Neuronal stem cell (in vitro differentiated cells): ENCODE measurements around the gene LILRB3.

Source experiments
- DNase-seq: peaks from one replicate; pipeline ENCODE4 v3.0.0-alpha.2; 2013; ENCODE audit warnings: low spot score
- H2AFZ ChIP-seq: one replicate; pipeline ENCODE4 v1.6.1; 2013; ENCODE audit warnings: mild to moderate bottlenecking, low read length, inconsistent platforms
- H2AK5ac ChIP-seq: 2 replicates; pipeline ENCODE4 v1.6.1; 2013; ENCODE audit warnings: low read depth, mild to moderate bottlenecking, inconsistent platforms, low read length, moderate library complexity, mixed read lengths
- H2BK120ac ChIP-seq: 2 replicates; pipeline ENCODE4 v1.6.1; 2013; ENCODE audit warnings: low read depth, mild to moderate bottlenecking, inconsistent platforms, low read length, moderate library complexity, mixed read lengths
- H2BK12ac ChIP-seq: one replicate; pipeline ENCODE4 v1.6.1; 2013; ENCODE audit warnings: low read length, inconsistent platforms
- H2BK15ac ChIP-seq: 2 replicates; pipeline ENCODE4 v1.6.1; 2013; ENCODE audit warnings: mild to moderate bottlenecking, low read length, inconsistent platforms, mixed read lengths
- H2BK5ac ChIP-seq: one replicate; pipeline ENCODE4 v1.6.1; 2013; ENCODE audit warnings: inconsistent platforms, mild to moderate bottlenecking, low read length, moderate library complexity
- H3K14ac ChIP-seq: one replicate; pipeline ENCODE4 v1.6.1; 2013; ENCODE audit warnings: low read length, inconsistent platforms
- H3K18ac ChIP-seq: 2 replicates; pipeline ENCODE4 v1.6.1; 2013; ENCODE audit warnings: low read length, inconsistent platforms
- H3K23ac ChIP-seq: 2 replicates; pipeline ENCODE4 v1.6.1; 2013; ENCODE audit warnings: low read depth, mild to moderate bottlenecking, mixed read lengths, low read length, inconsistent platforms; ENCODE audit not compliant: poor library complexity
- H3K27ac ChIP-seq: replicated peaks from 3 replicates; pipeline ENCODE4 v1.5.1; 2013; ENCODE audit warnings: low read length, inconsistent platforms
- H3K27me3 ChIP-seq, 3 experiments: 2 replicates each; pipeline ENCODE4 v1.6.1; 2013; ENCODE audit warnings: low read length in 3 of 3, mild to moderate bottlenecking in 2 of 3, inconsistent platforms in 1 of 3, low read depth in 1 of 3, mixed read lengths in 1 of 3, moderate library complexity in 1 of 3; ENCODE audit not compliant: control insufficient read depth in 3 of 3, insufficient read depth in 3 of 3
- H3K36me3 ChIP-seq, 2 donors: replicated peaks in 1 of 2; 2 replicates each; pipeline ENCODE4 v1.6.1; 2013; ENCODE audit warnings: low read length in 2 of 2; ENCODE audit not compliant: control insufficient read depth in 2 of 2, insufficient read depth in 2 of 2
- H3K4ac ChIP-seq: 2 replicates; pipeline ENCODE4 v1.6.1; 2013; ENCODE audit warnings: inconsistent platforms, mild to moderate bottlenecking, low read length, moderate library complexity
- H3K4me1 ChIP-seq, 2 donors: 1 replicate in 1 of 2; 2 replicates in 1 of 2; pipeline ENCODE4 v1.6.1; 2013; ENCODE audit warnings: low read length in 2 of 2, low read depth in 1 of 2; ENCODE audit not compliant: control insufficient read depth in 2 of 2, insufficient read depth in 1 of 2
- H3K4me2 ChIP-seq: one replicate; pipeline ENCODE4 v1.6.1; 2013; ENCODE audit warnings: mild to moderate bottlenecking, low read length, inconsistent platforms; ENCODE audit not compliant: insufficient read depth, poor library complexity, severe bottlenecking
- H3K4me3 ChIP-seq, 2 donors: 2 replicates each; pipeline ENCODE4 v1.5.1; 2013; ENCODE audit warnings: low read length in 2 of 2, mild to moderate bottlenecking in 2 of 2, inconsistent platforms in 1 of 2, moderate library complexity in 1 of 2
- H3K79me1 ChIP-seq: one replicate; pipeline ENCODE4 v1.6.1; 2013; ENCODE audit warnings: low read depth, mild to moderate bottlenecking, inconsistent platforms, low read length, moderate library complexity
- H3K9ac ChIP-seq: one replicate; pipeline ENCODE4 v1.6.1; 2013; ENCODE audit warnings: mild to moderate bottlenecking, low read depth, low read length, inconsistent platforms; ENCODE audit not compliant: poor library complexity
- H3K9me3 ChIP-seq, 2 donors: replicated peaks in 1 of 2; 2 replicates each; pipeline versions ENCODE3 to v1.6.1; 2013; ENCODE audit warnings: low read length in 2 of 2, mild to moderate bottlenecking in 2 of 2, inconsistent platforms in 1 of 2, low read depth in 1 of 2, mixed read lengths in 1 of 2, moderate library complexity in 1 of 2; ENCODE audit not compliant: control insufficient read depth in 2 of 2, insufficient read depth in 1 of 2
- H4K8ac ChIP-seq: one replicate; pipeline ENCODE4 v1.6.1; 2013; ENCODE audit warnings: low read depth, mild to moderate bottlenecking, inconsistent platforms, low read length, moderate library complexity
- H4K91ac ChIP-seq: one replicate; pipeline ENCODE4 v1.6.1; 2013; ENCODE audit warnings: low read length, low read depth, mild to moderate bottlenecking, inconsistent platforms; ENCODE audit not compliant: poor library complexity
- WGBS, 2 donors: extraction: QIAGEN DNeasy Blood & Tissue Kit; methylation state at CpG; one replicate each; pipeline ENCODE4 v1.1.7; 2013; ENCODE audit warnings: missing lambda C conversion rate in 2 of 2, mixed read lengths in 1 of 2; ENCODE audit not compliant: insufficient read length in 2 of 2, insufficient replicate concordance in 1 of 2; ENCODE audit errors: extremely low coverage in 2 of 2; 5-methylcytosine and 5-hydroxymethylcytosine counted together

Gene LILRB3

GRCh38 chr19:54268936-54269335 is 46.1 kb upstream of the LILRB3 start:
- Histone ChIP-seq H3K4me2 (no peak overlapping the region), H3K4ac (no peak overlapping the region), H3K27ac (no peak overlapping the region), H3K27me3 (peaks cover 0 to 3% (median 0%) of the 10 kb centered on the region in 3 experiments), H3K9me3 (no peaks in the 10 kb centered on the region), H3K4me3 (no peak overlapping the region), H4K91ac (no peak overlapping the region), H2AFZ (no peak overlapping the region), H3K36me3 (no peaks in the 10 kb centered on the region), H3K14ac (no peak overlapping the region), H2AK5ac (no peak overlapping the region), H4K8ac (no peak overlapping the region), H3K79me1 (no peaks in the 10 kb centered on the region), H3K4me1 (no peaks in the 10 kb centered on the region), H2BK120ac (no peak overlapping the region), H2BK12ac (no peak overlapping the region), H2BK15ac (no peak overlapping the region), H2BK5ac (no peak overlapping the region), H3K18ac (no peak overlapping the region), H3K9ac (no peak overlapping the region), H3K23ac (no peak overlapping the region)
- DNase-seq, result no peak
- WGBS, 2 donors, result no CpG with 5 or more reads among the region's 2 CpGs

- Histone ChIP-seq H3K9me3 (no peaks in the 10 kb centered on the region), H3K4me3 (no peak overlapping the region), H3K27ac (no peak overlapping the region), H3K36me3 (no peaks in the 10 kb centered on the region), H3K27me3 (peaks cover 0 to 3% (median 3%) of the 10 kb centered on the region in 3 experiments), H3K4me1 (no peaks in the 10 kb centered on the region), H2BK120ac (no peak overlapping the region), H2AFZ (no peak overlapping the region), H3K18ac (no peak overlapping the region), H3K4me2 (no peak overlapping the region), H2BK5ac (no peak overlapping the region), H2BK12ac (no peak overlapping the region), H2BK15ac (no peak overlapping the region), H3K9ac (no peak overlapping the region), H3K14ac (no peak overlapping the region), H3K23ac (no peak overlapping the region), H4K91ac (no peak overlapping the region), H3K79me1 (no peaks in the 10 kb centered on the region), H4K8ac (no peak overlapping the region), H2AK5ac (no peak overlapping the region), H3K4ac (no peak overlapping the region)
- peak; percentile 88 for DNase-seq
- WGBS, 2 donors, result no CpG with 5 or more reads among the region's 6 CpGs
Measured at GRCh38 chr19:54266133-54266532, 43.3 kb upstream of the LILRB3 start.

DNA sequence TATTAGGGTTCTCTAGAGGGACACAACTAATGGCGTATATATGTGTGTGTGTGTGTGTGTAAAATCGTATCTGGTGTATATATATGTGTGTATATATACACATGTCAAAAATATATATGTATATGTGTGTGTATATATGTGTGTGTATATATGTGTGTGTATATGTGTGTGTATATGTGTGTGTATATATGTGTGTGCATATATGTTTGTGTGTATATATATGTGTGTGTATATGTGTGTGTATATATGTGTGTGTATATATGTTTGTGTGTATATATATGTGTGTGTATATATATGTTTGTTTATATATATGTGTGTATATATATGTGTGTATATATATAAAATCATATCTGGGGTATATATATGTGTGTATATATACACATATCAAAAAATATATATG is 39.7 kb upstream of the LILRB3 start:
- H3K4ac ChIP-seq, result no peak overlapping the region
- H3K9me3 ChIP-seq, result no peaks in the 10 kb centered on the region
- H2BK12ac ChIP-seq, result no peak overlapping the region
- H3K23ac ChIP-seq, result no peak overlapping the region
- H3K4me1 ChIP-seq, result no peaks in the 10 kb centered on the region
- peak overlapping the region; percentile 19 for H2BK15ac ChIP-seq
- no peak overlapping the region for H4K91ac ChIP-seq
- peak overlapping the region; percentile 59 for H3K18ac ChIP-seq
- no peak overlapping the region for H3K4me3 ChIP-seq
- no peak overlapping the region for H2BK5ac ChIP-seq
- peaks cover 0 to 10% (median 3%) of the 10 kb centered on the region in 3 experiments for H3K27me3 ChIP-seq
- no peaks in the 10 kb centered on the region for H3K36me3 ChIP-seq
- H3K9ac ChIP-seq, result no peak overlapping the region
- no peak for DNase-seq
- no CpG with 5 or more reads among the region's 2 CpGs for WGBS, 2 donors
- H3K79me1 ChIP-seq, result no peaks in the 10 kb centered on the region
- H3K4me2 ChIP-seq, result no peak overlapping the region
- H2AFZ ChIP-seq, result no peak overlapping the region
- no peak overlapping the region for H2AK5ac ChIP-seq
- H3K27ac ChIP-seq, result no peak overlapping the region
- H2BK120ac ChIP-seq, result no peak overlapping the region
- no peak overlapping the region for H4K8ac ChIP-seq
- H3K14ac ChIP-seq, result no peak overlapping the region

GRCh38 chr19:54262066-54262465 is 39.3 kb upstream of the LILRB3 start:
- Histone ChIP-seq H3K4me2 (no peak overlapping the region), H3K23ac (peak overlapping the region; percentile 58), H3K9me3 (no peaks in the 10 kb centered on the region), H2BK15ac (peak overlapping the region; percentile 19), H3K4ac (no peak overlapping the region), H3K18ac (peak overlapping the region; percentile 59), H2BK5ac (no peak overlapping the region), H3K9ac (no peak overlapping the region), H3K14ac (no peak overlapping the region), H3K4me3 (peak overlapping the region in 1 of 2 donors; percentile 1), H2AFZ (no peak overlapping the region), H2BK120ac (no peak overlapping the region), H3K79me1 (no peaks in the 10 kb centered on the region), H2AK5ac (no peak overlapping the region), H3K36me3 (no peaks in the 10 kb centered on the region), H4K8ac (no peak overlapping the region), H4K91ac (no peak overlapping the region), H2BK12ac (no peak overlapping the region), H3K27me3 (peaks cover 0 to 14% (median 3%) of the 10 kb centered on the region in 3 experiments), H3K4me1 (no peaks in the 10 kb centered on the region), H3K27ac (no peak overlapping the region)
- no CpG with 5 or more reads among the region's 11 CpGs for WGBS, 2 donors
- no peak for DNase-seq
